Mesenchymal stem cell (in vitro differentiated cells and primary cell): ENCODE measurements around the gene LSP1.

Source experiments
- DNase-seq: peaks from one replicate; pipeline ENCODE4 v3.0.0-alpha.2; 2013
- H2AFZ ChIP-seq: one replicate; pipeline ENCODE4 v1.6.1; 2013; ENCODE audit warnings: low read depth, mild to moderate bottlenecking, control low read depth, inconsistent platforms, low read length, moderate library complexity
- H2AK5ac ChIP-seq: 2 replicates; pipeline ENCODE4 v1.6.1; 2013; ENCODE audit warnings: low read length, moderate library complexity, mild to moderate bottlenecking, inconsistent platforms; ENCODE audit not compliant: severe bottlenecking
- H2BK120ac ChIP-seq: one replicate; pipeline ENCODE4 v1.6.1; 2013; ENCODE audit warnings: low read depth, mild to moderate bottlenecking, inconsistent platforms, low read length, moderate library complexity
- H2BK12ac ChIP-seq, 2 experiments: one replicate each; pipeline ENCODE4 v1.6.1; 2013; ENCODE audit warnings: inconsistent platforms in 2 of 2, low read length in 2 of 2, mild to moderate bottlenecking in 2 of 2, moderate library complexity in 2 of 2, control low read depth in 1 of 2
- H2BK15ac ChIP-seq: one replicate; pipeline ENCODE4 v1.6.1; 2013; ENCODE audit warnings: mild to moderate bottlenecking, low read depth, inconsistent platforms; ENCODE audit not compliant: poor library complexity, severe bottlenecking
- H2BK5ac ChIP-seq: 2 replicates; pipeline ENCODE4 v1.6.1; 2013; ENCODE audit warnings: low read depth, mild to moderate bottlenecking, low read length, control low read depth, inconsistent platforms; ENCODE audit not compliant: poor library complexity, severe bottlenecking
- H3K14ac ChIP-seq, 2 experiments: one replicate each; pipeline ENCODE4 v1.6.1; 2013; ENCODE audit warnings: inconsistent platforms in 2 of 2, low read length in 2 of 2, control low read depth in 1 of 2, mild to moderate bottlenecking in 1 of 2, moderate library complexity in 1 of 2
- H3K18ac ChIP-seq, 2 experiments: one replicate each; pipeline ENCODE4 v1.6.1; 2013; ENCODE audit warnings: inconsistent platforms in 2 of 2, low read length in 2 of 2, control low read depth in 1 of 2, low read depth in 1 of 2, mild to moderate bottlenecking in 1 of 2
- H3K23ac ChIP-seq, 2 experiments: one replicate each; pipeline ENCODE4 v1.6.1; 2013; ENCODE audit warnings: inconsistent platforms in 2 of 2, low read length in 2 of 2, mild to moderate bottlenecking in 2 of 2, moderate library complexity in 2 of 2, control low read depth in 1 of 2
- H3K27ac ChIP-seq: 2 replicates; pipeline ENCODE4 v1.5.1; 2013; ENCODE audit warnings: mild to moderate bottlenecking, moderate library complexity, low read length, control low read depth, inconsistent platforms; ENCODE audit not compliant: poor library complexity, severe bottlenecking
- H3K27me3 ChIP-seq, 2 experiments: 2 replicates each; pipeline versions ENCODE4 v1.6.1 to v1.7.0; 2013; ENCODE audit warnings: low read length in 2 of 2, mild to moderate bottlenecking in 2 of 2, moderate library complexity in 2 of 2, control low read depth in 1 of 2, inconsistent platforms in 1 of 2; ENCODE audit not compliant: control insufficient read depth in 1 of 2, insufficient read depth in 1 of 2
- H3K36me3 ChIP-seq, 2 experiments: 2 replicates each; pipeline versions ENCODE4 v1.6.1 to v1.7.0; 2013; ENCODE audit warnings: low read length in 2 of 2, control low read depth in 1 of 2, inconsistent platforms in 1 of 2, low read depth in 1 of 2, mild to moderate bottlenecking in 1 of 2; ENCODE audit not compliant: insufficient read depth in 2 of 2, control insufficient read depth in 1 of 2
- H3K4ac ChIP-seq, 2 experiments: one replicate each; pipeline ENCODE4 v1.6.1; 2013; ENCODE audit warnings: inconsistent platforms in 2 of 2, low read length in 2 of 2, mild to moderate bottlenecking in 2 of 2, moderate library complexity in 2 of 2, control low read depth in 1 of 2, low read depth in 1 of 2
- H3K4me1 ChIP-seq: 2 replicates; pipeline ENCODE4 v1.6.1; 2013; ENCODE audit warnings: low read depth, low read length, control low read depth; ENCODE audit not compliant: control insufficient read depth, insufficient read depth
- H3K4me2 ChIP-seq: 2 replicates; pipeline ENCODE4 v1.6.1; 2013; ENCODE audit warnings: low read length, mild to moderate bottlenecking, inconsistent platforms; ENCODE audit not compliant: poor library complexity, severe bottlenecking
- H3K4me3 ChIP-seq, 2 experiments: 2 replicates each; pipeline versions ENCODE4 v1.5.1 to v1.7.0; 2013; ENCODE audit warnings: low read length in 2 of 2, mild to moderate bottlenecking in 2 of 2, control low read depth in 1 of 2, low read depth in 1 of 2; ENCODE audit not compliant: insufficient read depth in 1 of 2
- H3K79me1 ChIP-seq: replicated peaks from 2 replicates; pipeline ENCODE4 v1.6.1; 2013; ENCODE audit warnings: mild to moderate bottlenecking, control low read depth, low read length, inconsistent platforms; ENCODE audit not compliant: poor library complexity, severe bottlenecking
- H3K9ac ChIP-seq: 2 replicates; pipeline ENCODE4 v1.7.0; 2013; ENCODE audit warnings: mild to moderate bottlenecking, low read length, moderate library complexity
- H3K9me3 ChIP-seq: 2 replicates; pipeline ENCODE4 v1.7.0; 2013; ENCODE audit warnings: mild to moderate bottlenecking, low read length; ENCODE audit not compliant: control insufficient read depth
- H4K8ac ChIP-seq: one replicate; pipeline ENCODE4 v1.6.1; 2013; ENCODE audit warnings: inconsistent platforms, mild to moderate bottlenecking, low read length, moderate library complexity
- H4K91ac ChIP-seq: one replicate; pipeline ENCODE4 v1.6.1; 2013; ENCODE audit warnings: mild to moderate bottlenecking, low read length, inconsistent platforms
- WGBS: methylation state at CpG from one replicate; pipeline ENCODE4 v1.1.7; 2013; ENCODE audit warnings: mixed read lengths; 5-methylcytosine and 5-hydroxymethylcytosine counted together

The LSP1 gene

DNA sequence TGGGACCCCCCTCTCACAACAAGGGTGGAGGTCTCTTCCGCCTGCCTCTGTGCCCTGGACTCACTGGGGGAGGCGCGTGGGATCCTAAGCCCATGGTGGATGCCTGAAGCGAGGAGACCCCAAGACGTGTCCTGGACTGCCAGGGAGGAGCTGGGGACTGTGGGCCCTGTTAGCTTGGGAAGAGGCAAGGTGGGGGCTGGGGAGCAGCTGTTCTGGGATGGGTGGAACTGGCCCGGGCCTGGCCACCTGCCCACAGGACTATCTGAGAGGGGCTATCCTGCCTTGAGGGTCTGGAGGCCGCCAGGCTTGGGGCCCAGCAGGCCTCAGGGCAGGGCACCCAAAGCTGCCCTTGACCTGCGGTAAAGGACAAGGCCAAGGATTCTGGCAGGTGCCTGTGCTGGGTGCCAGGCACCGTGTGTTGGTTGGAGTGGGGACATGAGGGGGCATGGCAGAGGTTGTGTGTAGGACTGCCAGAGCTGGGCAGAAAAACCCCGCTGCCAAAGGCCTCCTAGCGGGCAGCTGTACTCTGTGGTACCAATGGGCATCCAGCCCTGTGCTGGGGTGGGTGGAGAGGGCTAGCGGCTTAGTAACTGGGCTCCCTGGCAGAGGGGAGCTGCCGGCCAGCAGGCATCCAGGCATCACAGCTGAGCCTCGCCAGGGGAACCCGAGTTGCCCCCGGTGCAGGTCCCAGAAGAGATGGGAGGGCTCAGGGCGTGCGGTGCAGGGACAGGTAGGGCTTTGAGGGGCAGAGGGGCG lies 670 bp downstream of the LSP1 start:
- H3K9me3 ChIP-seq: no peaks in the 10 kb centered on the region
- no peak overlapping the region for H2BK5ac ChIP-seq
- no peak overlapping the region for H4K8ac ChIP-seq
- no peak overlapping the region for H3K23ac ChIP-seq
- H3K4ac ChIP-seq: no peak overlapping the region
- H4K91ac ChIP-seq: peak overlapping the region; percentile 12
- 91% methylated on average over 19 of the region's 19 CpGs for WGBS
- no peak overlapping the region for H3K14ac ChIP-seq
- no peak overlapping the region for H2BK120ac ChIP-seq
- H2AK5ac ChIP-seq: no peak overlapping the region
- H3K4me3 ChIP-seq: no peak overlapping the region
- no peaks in the 10 kb centered on the region for H3K36me3 ChIP-seq
- H3K27ac ChIP-seq: no peak overlapping the region
- H3K9ac ChIP-seq: no peak overlapping the region
- peaks cover 16% of the 10 kb centered on the region for H3K4me1 ChIP-seq
- no peak overlapping the region for H2AFZ ChIP-seq
- H3K18ac ChIP-seq: no peak overlapping the region
- H3K27me3 ChIP-seq: peaks cover 5 to 21% of the 10 kb centered on the region in 2 experiments
- DNase-seq: no peak
- no peak overlapping the region for H2BK15ac ChIP-seq
- no peak overlapping the region for H3K4me2 ChIP-seq
- no peak overlapping the region for H2BK12ac ChIP-seq
- H3K79me1 ChIP-seq: no peaks in the 10 kb centered on the region

GRCh38 chr11:1854132-1854948 lies 1.5 kb downstream of the LSP1 start:
- no peak overlapping the region for H2AFZ ChIP-seq

DNA sequence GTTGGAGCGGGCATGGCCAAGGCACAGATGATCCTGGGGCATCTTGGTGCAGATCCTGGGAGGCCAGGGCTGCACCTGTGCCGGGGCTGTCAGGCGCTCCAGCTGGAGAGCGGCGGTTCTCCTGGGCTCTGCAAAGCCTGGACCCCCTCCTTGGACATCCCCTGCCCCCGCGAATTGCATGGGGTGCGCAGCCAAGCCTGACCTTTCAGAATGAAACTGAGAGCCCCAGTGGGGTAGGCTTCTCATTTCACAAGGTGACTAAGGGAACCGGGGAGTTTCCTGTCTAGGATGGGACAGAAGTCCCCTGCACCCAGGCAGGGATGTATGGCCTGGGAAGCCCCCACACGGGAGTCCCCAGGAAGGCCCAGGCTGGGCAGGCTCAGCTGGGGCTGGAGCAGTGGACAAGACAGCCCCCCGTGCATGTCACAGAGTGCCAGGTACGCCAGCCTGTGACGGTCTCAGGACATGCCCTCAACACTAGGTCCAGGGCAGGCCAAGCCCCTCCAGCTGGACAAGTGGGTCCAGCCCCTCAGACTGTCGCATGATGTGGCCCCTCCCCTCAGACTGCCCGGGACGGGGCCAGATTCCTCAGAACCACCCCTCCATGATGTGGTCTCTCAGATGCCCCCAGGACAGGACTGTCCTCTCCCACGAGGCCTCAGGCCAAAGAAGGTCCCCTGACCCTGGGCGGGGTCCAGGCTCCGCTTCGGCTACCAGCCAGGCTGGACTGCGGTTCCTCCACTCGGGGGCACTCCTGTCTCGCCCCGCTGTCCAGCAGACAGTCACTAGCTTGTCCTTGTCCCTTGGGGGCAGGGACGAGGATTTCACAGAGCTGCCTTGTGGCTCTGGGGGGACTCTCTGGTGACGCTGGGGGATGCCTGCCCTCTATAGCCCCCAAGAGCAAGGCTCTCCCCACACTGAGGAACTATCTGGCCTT lies 2.3 kb downstream of the LSP1 start:
- Histone ChIP-seq H3K4me1 (peaks cover 16% of the 10 kb centered on the region), H2AK5ac (no peak overlapping the region), H3K9ac (no peak overlapping the region), H2BK5ac (no peak overlapping the region), H3K27me3 (peaks cover 0 to 17% of the 10 kb centered on the region in 2 experiments), H3K18ac (no peak overlapping the region), H3K9me3 (no peaks in the 10 kb centered on the region), H4K8ac (no peak overlapping the region), H4K91ac (no peak overlapping the region), H3K14ac (no peak overlapping the region), H3K4ac (no peak overlapping the region), H3K4me2 (no peak overlapping the region), H3K27ac (no peak overlapping the region), H3K4me3 (peak overlapping the region in 1 of 2 experiments; percentile 22), H3K23ac (no peak overlapping the region), H2BK12ac (peak overlapping the region; percentile 10 to 11), H3K79me1 (no peaks in the 10 kb centered on the region), H2BK120ac (no peak overlapping the region), H2AFZ (no peak overlapping the region), H3K36me3 (no peaks in the 10 kb centered on the region), H2BK15ac (no peak overlapping the region)
- no peak for DNase-seq
- WGBS: 86% methylated on average over 26 of the region's 26 CpGs

More at GRCh38 chr11:1854132-1854948, 1.5 kb downstream of the LSP1 start:
- Histone ChIP-seq H3K9me3 (no peaks in the 10 kb centered on the region), H2BK5ac (no peak overlapping the region), H3K23ac (no peak overlapping the region), H3K27ac (no peak overlapping the region), H3K14ac (no peak overlapping the region), H3K4me2 (no peak overlapping the region), H3K9ac (no peak overlapping the region), H3K4me3 (peak overlapping the region in 1 of 2 experiments; percentile 10), H3K18ac (no peak overlapping the region), H3K79me1 (no peaks in the 10 kb centered on the region), H3K4me1 (peaks cover 16% of the 10 kb centered on the region), H4K8ac (no peak overlapping the region), H2BK15ac (no peak overlapping the region), H3K4ac (no peak overlapping the region), H3K27me3 (peaks cover 0 to 21% of the 10 kb centered on the region in 2 experiments), H4K91ac (no peak overlapping the region), H3K36me3 (no peaks in the 10 kb centered on the region), H2AK5ac (no peak overlapping the region), H2BK12ac (no peak overlapping the region), H2BK120ac (no peak overlapping the region)
- WGBS: 88% methylated on average over 26 of the region's 27 CpGs
- DNase-seq: no peak
